CD14-positive monocyte (primary cell): Measurements from ENCODE around the gene KLHL6. TPM values are rescaled to one million over a fixed set of nuclear protein-coding genes. Genes with fewer than 3 reads are reported as not detected.

Source experiments
- DNase-seq, 3 donors: peaks; one replicate each; pipeline ENCODE4 v3.0.0-alpha.2; 2011 to 2022
- H2AFZ ChIP-seq: 2 replicates; pipeline ENCODE4 v1.6.0; 2012; ENCODE audit warnings: mild to moderate bottlenecking, low read depth, low read length, inconsistent platforms; ENCODE audit not compliant: insufficient read depth, poor library complexity, severe bottlenecking
- H3K27ac ChIP-seq, 2 donors: 1 replicate in 1 of 2; 2 replicates in 1 of 2; pipeline ENCODE4 v1.5.1; 2012 to 2013; ENCODE audit warnings: low read length in 2 of 2, control low read depth in 1 of 2, inconsistent platforms in 1 of 2, low read depth in 1 of 2, mild to moderate bottlenecking in 1 of 2
- H3K27me3 ChIP-seq, 2 donors: one replicate each; pipeline versions ENCODE4 v1.6.0 to v1.6.1; 2011 to 2013; ENCODE audit warnings: low read length in 2 of 2; ENCODE audit not compliant: control insufficient read depth in 2 of 2, insufficient read depth in 2 of 2
- H3K36me3 ChIP-seq, 2 donors: replicated peaks in 1 of 2; 1 replicate in 1 of 2; 2 replicates in 1 of 2; pipeline versions ENCODE4 v1.5.1 to v1.6.1; 2012 to 2013; ENCODE audit warnings: low read length in 2 of 2, control low read depth in 1 of 2, inconsistent platforms in 1 of 2, mild to moderate bottlenecking in 1 of 2; ENCODE audit not compliant: insufficient read depth in 2 of 2, control insufficient read depth in 1 of 2
- H3K4me1 ChIP-seq, 2 donors: 1 replicate in 1 of 2; 2 replicates in 1 of 2; pipeline versions ENCODE4 v1.5.1 to v1.6.1; 2012 to 2013; ENCODE audit warnings: low read length in 2 of 2, control low read depth in 1 of 2, inconsistent platforms in 1 of 2, mild to moderate bottlenecking in 1 of 2, moderate library complexity in 1 of 2; ENCODE audit not compliant: insufficient read depth in 2 of 2, control insufficient read depth in 1 of 2
- H3K4me2 ChIP-seq: replicated peaks from 2 replicates; pipeline ENCODE3; 2012; ENCODE audit warnings: low read length, moderate library complexity, mild to moderate bottlenecking; ENCODE audit not compliant: poor library complexity, severe bottlenecking; ENCODE audit errors: extremely low read depth
- H3K4me3 ChIP-seq, 3 experiments: fragments of 200-600 bp in 1 of 3; sonication (generic) in 1 of 3; replicated peaks in 1 of 3; 1 replicate in 2 of 3; 2 replicates in 1 of 3; pipeline ENCODE4 v1.5.1; 2011 to 2013; ENCODE audit warnings: low read length in 3 of 3, mild to moderate bottlenecking in 3 of 3, control low read depth in 2 of 3, low read depth in 2 of 3, inconsistent platforms in 1 of 3, moderate library complexity in 1 of 3
- H3K79me2 ChIP-seq: 2 replicates; pipeline ENCODE4 v1.6.0; 2012; ENCODE audit warnings: mild to moderate bottlenecking, control low read depth, inconsistent platforms, low read length, moderate library complexity; ENCODE audit not compliant: insufficient read depth
- H3K9ac ChIP-seq: 2 replicates; pipeline ENCODE4 v1.6.0; 2017; ENCODE audit warnings: low read length, mild to moderate bottlenecking; ENCODE audit not compliant: insufficient read depth, poor library complexity, severe bottlenecking
- H3K9me3 ChIP-seq, 2 donors: replicated peaks in 1 of 2; 1 replicate in 1 of 2; 2 replicates in 1 of 2; pipeline versions ENCODE4 v1.5.1 to v1.6.1; 2012 to 2013; ENCODE audit warnings: low read length in 2 of 2, control low read depth in 1 of 2; ENCODE audit not compliant: control insufficient read depth in 1 of 2, insufficient read depth in 1 of 2
- H4K20me1 ChIP-seq: 2 replicates; pipeline ENCODE4 v1.6.0; 2012; ENCODE audit warnings: mild to moderate bottlenecking, low read length, control low read depth, moderate library complexity; ENCODE audit not compliant: insufficient read depth
- H3K27ac Mint-ChIP-seq, 7 donors: one replicate each; pipeline ENCODE4 v1.8.0; 2020; ENCODE audit warnings: mild to moderate bottlenecking in 7 of 7, mixed read lengths in 7 of 7, moderate library complexity in 6 of 7, inconsistent platforms in 2 of 7
- H3K27me3 Mint-ChIP-seq, 3 donors: one replicate each; pipeline ENCODE4 v1.8.0; 2021 to 2022; ENCODE audit warnings: low read depth in 3 of 3, mild to moderate bottlenecking in 3 of 3, mixed read lengths in 3 of 3, moderate library complexity in 3 of 3, inconsistent platforms in 1 of 3
- H3K36me3 Mint-ChIP-seq, 2 donors: one replicate each; pipeline ENCODE4 v1.8.0; 2020; ENCODE audit warnings: mixed read lengths in 2 of 2, inconsistent platforms in 1 of 2, mild to moderate bottlenecking in 1 of 2
- H3K4me1 Mint-ChIP-seq: one replicate; pipeline ENCODE4 v1.8.0; 2020; ENCODE audit warnings: mild to moderate bottlenecking, mixed read lengths
- H3K4me3 Mint-ChIP-seq, 2 donors: one replicate each; pipeline ENCODE4 v1.8.0; 2020; ENCODE audit warnings: mild to moderate bottlenecking in 2 of 2, mixed read lengths in 2 of 2, moderate library complexity in 1 of 2
- H3K9me3 Mint-ChIP-seq, 7 donors: one replicate each; pipeline ENCODE4 v1.8.0; 2020 to 2022; ENCODE audit warnings: mixed read lengths in 7 of 7, mild to moderate bottlenecking in 6 of 7, moderate library complexity in 6 of 7, inconsistent platforms in 2 of 7
- WGBS: methylation state at CpG from one replicate; pipeline ENCODE4 v1.1.5; 2013; ENCODE audit warnings: missing lambda C conversion rate; ENCODE audit not compliant: insufficient coverage; 5-methylcytosine and 5-hydroxymethylcytosine counted together
- intact Hi-C, 2 donors: fragments of 100-400 bp; cut with micrococcal nuclease; formaldehyde crosslinking; loops; one replicate each; pipeline versions ENCODE4 v1.15.0 to v1.15.1; 2023
- polyA plus RNA-seq, 3 donors: library from polyadenylated mRNA; depleted of rRNA in 1 of 3; unstranded in 2 of 3; stranded (reverse) in 1 of 3; fragments of 300-500 nt in 2 of 3; fragments of >200 nt in 1 of 3; fragmentation: Illumina TruSeq in 2 of 3; gene quantifications; 1 replicate in 2 of 3; 2 replicates in 1 of 3; pipeline ENCODE4 v1.2.3, GENCODE V29; 2012 to 2021
- TF ChIP-seq, protein P1 (sequence below): fragments of 200-600 bp; IDR thresholded peaks from one replicate; pipeline ENCODE4 v1.8.0; 2022; ENCODE audit warnings: antibody characterized with exemption, mild to moderate bottlenecking

The KLHL6 gene
- polyA plus RNA-seq, 3 donors, result 5.7 to 15.2 (median 10.6) TPM

GRCh38 chr3:183504597-183504996 is 50.9 kb downstream of the KLHL6 start:
- no peak overlapping the region for H3K27ac Mint-ChIP-seq
- Histone ChIP-seq H2AFZ (no peak overlapping the region), H3K9me3 (no peaks in the 10 kb centered on the region), H3K79me2 (peaks cover 7% of the 10 kb centered on the region), H4K20me1 (peaks cover 21% of the 10 kb centered on the region), H3K4me1 (peaks cover 11 to 19% of the 10 kb centered on the region in 2 donors), H3K36me3 (peaks cover 44 to 78% of the 10 kb centered on the region in 2 donors), H3K9ac (no peak overlapping the region), H3K4me3 (no peak overlapping the region), H3K4me2 (no peak overlapping the region), H3K27me3 (no peaks in the 10 kb centered on the region), H3K27ac (no peak overlapping the region)
- DNase-seq, result no peak
- no CpG with 5 or more reads among the region's 1 CpG for WGBS
- no peaks in the 10 kb centered on the region for H3K27me3 Mint-ChIP-seq
- no peaks in the 10 kb centered on the region for H3K9me3 Mint-ChIP-seq
- intact Hi-C loops, result no loop called here
- TF ChIP-seq, protein P1, sequence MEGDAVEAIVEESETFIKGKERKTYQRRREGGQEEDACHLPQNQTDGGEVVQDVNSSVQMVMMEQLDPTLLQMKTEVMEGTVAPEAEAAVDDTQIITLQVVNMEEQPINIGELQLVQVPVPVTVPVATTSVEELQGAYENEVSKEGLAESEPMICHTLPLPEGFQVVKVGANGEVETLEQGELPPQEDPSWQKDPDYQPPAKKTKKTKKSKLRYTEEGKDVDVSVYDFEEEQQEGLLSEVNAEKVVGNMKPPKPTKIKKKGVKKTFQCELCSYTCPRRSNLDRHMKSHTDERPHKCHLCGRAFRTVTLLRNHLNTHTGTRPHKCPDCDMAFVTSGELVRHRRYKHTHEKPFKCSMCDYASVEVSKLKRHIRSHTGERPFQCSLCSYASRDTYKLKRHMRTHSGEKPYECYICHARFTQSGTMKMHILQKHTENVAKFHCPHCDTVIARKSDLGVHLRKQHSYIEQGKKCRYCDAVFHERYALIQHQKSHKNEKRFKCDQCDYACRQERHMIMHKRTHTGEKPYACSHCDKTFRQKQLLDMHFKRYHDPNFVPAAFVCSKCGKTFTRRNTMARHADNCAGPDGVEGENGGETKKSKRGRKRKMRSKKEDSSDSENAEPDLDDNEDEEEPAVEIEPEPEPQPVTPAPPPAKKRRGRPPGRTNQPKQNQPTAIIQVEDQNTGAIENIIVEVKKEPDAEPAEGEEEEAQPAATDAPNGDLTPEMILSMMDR, result no peak
- peaks cover 81 to 84% of the 10 kb centered on the region in 2 donors for H3K36me3 Mint-ChIP-seq
- H3K4me1 Mint-ChIP-seq, result peaks cover 19% of the 10 kb centered on the region
- H3K4me3 Mint-ChIP-seq, result no peak overlapping the region

GRCh38 chr3:183503746-183504145 is 51.8 kb downstream of the KLHL6 start:
- no peak overlapping the region for H3K4me2 ChIP-seq
- no peaks in the 10 kb centered on the region for H3K9me3 ChIP-seq
- H3K27me3 Mint-ChIP-seq, result no peaks in the 10 kb centered on the region
- H3K27me3 ChIP-seq, result no peaks in the 10 kb centered on the region
- peaks cover 87 to 88% of the 10 kb centered on the region in 2 donors for H3K36me3 Mint-ChIP-seq
- H3K79me2 ChIP-seq, result peaks cover 7% of the 10 kb centered on the region
- H3K4me3 Mint-ChIP-seq, result no peak overlapping the region
- H3K27ac Mint-ChIP-seq, result peak overlapping the region in 1 of 7 donors; percentile 83
- intact Hi-C loops, result no loop called here
- no peak overlapping the region for H3K9ac ChIP-seq
- no peak overlapping the region for H2AFZ ChIP-seq
- no CpG with 5 or more reads among the region's 1 CpG for WGBS
- peaks cover 52 to 87% of the 10 kb centered on the region in 2 donors for H3K36me3 ChIP-seq
- no peak overlapping the region for H3K4me3 ChIP-seq
- H3K27ac ChIP-seq, result no peak overlapping the region
- peaks cover 9 to 11% of the 10 kb centered on the region in 2 donors for H3K4me1 ChIP-seq
- no peaks in the 10 kb centered on the region for H3K9me3 Mint-ChIP-seq
- H4K20me1 ChIP-seq, result peaks cover 21% of the 10 kb centered on the region
- H3K4me1 Mint-ChIP-seq, result peaks cover 12% of the 10 kb centered on the region
- TF ChIP-seq, protein P1, result no peak
- DNase-seq, result no peak
